Measurements from ENCODE around the gene CENATAC.

GRCh38 chr11:119025978-119026766 is 28.2 kb downstream of the CENATAC start:
- TF ChIP-seq CTCF (IDR thresholded peaks at IDR 0.05; ENCODE audit: low read length) (no peak), EZH2 (IDR thresholded peaks at IDR 0.05; ENCODE audit: borderline replicate concordance, low read length) (no peak)
